Left ventricle myocardium inferior (tissue), 1 donor: ENCODE measurements around the gene ZNF561. TPM values are rescaled to one million over a fixed set of nuclear protein-coding genes. Genes with fewer than 3 reads are reported as not detected.
"Not testable (repeated sequence)": the region's sequence is repeated elsewhere in the genome, so short reads cannot be mapped to it uniquely, and the experiment has no call there.

ENCODE experiments used
- DNase-seq: peaks from one replicate; pipeline ENCODE4 v3.0.0-alpha.2; 2020
- H3K27ac ChIP-seq: fragments of 200-600 bp; replicated peaks from 2 replicates; pipeline ENCODE4 v1.8.0; 2021
- H3K27me3 ChIP-seq: fragments of 200-600 bp; 2 replicates; pipeline ENCODE4 v1.8.0; 2021; ENCODE audit warnings: low read depth
- H3K36me3 ChIP-seq: fragments of 200-600 bp; 2 replicates; pipeline ENCODE4 v1.8.0; 2021
- H3K4me1 ChIP-seq: fragments of 200-600 bp; 2 replicates; pipeline ENCODE4 v1.8.0; 2021
- H3K4me3 ChIP-seq: fragments of 200-600 bp; 2 replicates; pipeline ENCODE4 v1.8.0; 2021; ENCODE audit warnings: mild to moderate bottlenecking, moderate library complexity
- H3K9me3 ChIP-seq: fragments of 200-600 bp; replicated peaks from 2 replicates; pipeline ENCODE4 v1.8.0; 2021
- intact Hi-C: fragments of 100-400 bp; cut with micrococcal nuclease; formaldehyde crosslinking; loops from one replicate; pipeline ENCODE4 v1.11.0; 2022
- long read RNA-seq: library from polyadenylated mRNA; unstranded; transcript quantifications from one replicate; pipeline ENCODE4 v2.0.0, GENCODE V29; 2021
- total RNA-seq: library from RNA; stranded (reverse); fragmentation: NEBNext Ultra II Directional; extraction: Animal tissue kit (Norgen Biotek cat#: 25700); gene quantifications from one replicate; pipeline ENCODE4 v1.2.1, GENCODE V29; 2021
- TF ChIP-seq, protein P1 (sequence below): fragments of 200-600 bp; IDR thresholded peaks from 2 replicates; pipeline ENCODE4 v1.8.0; 2021; ENCODE audit warnings: antibody characterized with exemption, mild to moderate bottlenecking, borderline replicate concordance
- donor health status: DM: no; HTN: yes; CAD: no; lungs with severe emphysema.

The ZNF561 gene
- total RNA-seq: 17.8 TPM
- long read RNA-seq, partial matches to known transcripts: 2 of 6 reads
- long read RNA-seq, other reads (novel, unspliced or antisense): 4 of 6 reads

GRCh38 chr19:9621156-9622037 lies at the start of gene ZNF561:
ZNF561 (minus strand) TSS chr19:9621232; CDS start chr19:9619456, 1,776 bp downstream.
- Histone ChIP-seq H3K27ac (peak within 1 kb of the TSS; percentile 95), H3K4me3 (peak within 1 kb of the TSS; percentile 87), H3K27me3 (no peaks in the 10 kb centered on the region), H3K4me1 (peaks cover 36% of the 10 kb centered on the region), H3K36me3 (peaks cover 32% of the 10 kb centered on the region), H3K9me3 (no peaks in the 10 kb centered on the region)
- intact Hi-C loops: no loop called here
- TF ChIP-seq, protein P1, sequence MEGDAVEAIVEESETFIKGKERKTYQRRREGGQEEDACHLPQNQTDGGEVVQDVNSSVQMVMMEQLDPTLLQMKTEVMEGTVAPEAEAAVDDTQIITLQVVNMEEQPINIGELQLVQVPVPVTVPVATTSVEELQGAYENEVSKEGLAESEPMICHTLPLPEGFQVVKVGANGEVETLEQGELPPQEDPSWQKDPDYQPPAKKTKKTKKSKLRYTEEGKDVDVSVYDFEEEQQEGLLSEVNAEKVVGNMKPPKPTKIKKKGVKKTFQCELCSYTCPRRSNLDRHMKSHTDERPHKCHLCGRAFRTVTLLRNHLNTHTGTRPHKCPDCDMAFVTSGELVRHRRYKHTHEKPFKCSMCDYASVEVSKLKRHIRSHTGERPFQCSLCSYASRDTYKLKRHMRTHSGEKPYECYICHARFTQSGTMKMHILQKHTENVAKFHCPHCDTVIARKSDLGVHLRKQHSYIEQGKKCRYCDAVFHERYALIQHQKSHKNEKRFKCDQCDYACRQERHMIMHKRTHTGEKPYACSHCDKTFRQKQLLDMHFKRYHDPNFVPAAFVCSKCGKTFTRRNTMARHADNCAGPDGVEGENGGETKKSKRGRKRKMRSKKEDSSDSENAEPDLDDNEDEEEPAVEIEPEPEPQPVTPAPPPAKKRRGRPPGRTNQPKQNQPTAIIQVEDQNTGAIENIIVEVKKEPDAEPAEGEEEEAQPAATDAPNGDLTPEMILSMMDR: no peak
- DNase-seq: peak; percentile 86

DNA sequence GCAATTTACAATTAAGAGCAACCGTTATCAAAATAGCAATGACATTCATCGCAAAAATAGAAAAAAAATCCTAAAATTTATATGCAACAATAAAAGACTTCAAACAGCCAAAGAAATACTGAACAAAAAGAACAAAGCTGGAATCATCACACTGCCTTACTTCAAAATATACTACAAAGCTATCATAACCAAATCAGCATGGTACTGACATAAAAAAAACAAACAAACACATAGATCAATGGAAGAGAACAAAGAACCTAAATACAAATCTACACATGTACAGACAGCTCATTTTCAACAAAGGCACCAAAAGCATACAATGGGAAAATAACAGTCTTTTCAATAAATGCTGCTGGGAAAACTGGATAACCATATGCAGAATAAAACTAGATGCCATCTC lies 47.5 kb upstream of the ZNF561 start:
- intact Hi-C loops: no loop called here
- peaks cover 47% of the 10 kb centered on the region for H3K36me3 ChIP-seq

DNA sequence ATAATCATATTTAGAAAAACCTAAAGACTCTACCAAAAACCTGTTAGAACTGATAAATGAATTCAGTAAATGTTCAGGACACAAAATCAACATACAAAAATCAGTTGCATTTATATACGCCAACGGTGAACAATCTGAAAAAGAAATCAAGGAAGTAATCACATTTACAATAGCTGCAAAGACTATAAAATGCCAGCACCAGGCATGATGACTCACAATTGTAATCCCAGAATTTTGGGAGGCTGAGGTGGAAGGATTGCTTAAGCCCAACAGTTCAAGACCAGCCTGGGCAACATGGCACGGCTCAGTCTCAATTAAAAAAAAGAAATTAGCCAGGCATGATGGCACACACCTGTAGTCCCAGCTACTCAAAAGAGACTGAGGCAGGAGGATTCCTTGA lies 46.9 kb upstream of the ZNF561 start:
- H3K27ac ChIP-seq: no peak overlapping the region

More for the DNA sequence above, 47.5 kb upstream of the ZNF561 start:
- Histone ChIP-seq H3K4me1 (peaks cover 20% of the 10 kb centered on the region), H3K9me3 (peaks cover 62% of the 10 kb centered on the region), H3K27ac (no peak overlapping the region), H3K4me3 (no peak overlapping the region), H3K27me3 (no peaks in the 10 kb centered on the region)
- TF ChIP-seq, protein P1: no peak
- DNase-seq: no peak

GRCh38 chr19:9658769-9659168 lies 37.7 kb upstream of the ZNF561 start:
- Histone ChIP-seq H3K4me1 (peaks cover 23% of the 10 kb centered on the region), H3K36me3 (peaks cover 59% of the 10 kb centered on the region), H3K27ac (no peak overlapping the region), H3K27me3 (no peaks in the 10 kb centered on the region), H3K9me3 (peaks cover 8% of the 10 kb centered on the region), H3K4me3 (no peak overlapping the region)
- DNase-seq: no peak
- TF ChIP-seq, protein P1: no peak
- intact Hi-C loops: no loop called here

More for the DNA sequence above, 46.9 kb upstream of the ZNF561 start:
- Histone ChIP-seq H3K4me3 (no peak overlapping the region), H3K4me1 (peaks cover 15% of the 10 kb centered on the region), H3K27me3 (no peaks in the 10 kb centered on the region), H3K9me3 (peaks cover 56% of the 10 kb centered on the region), H3K36me3 (peaks cover 43% of the 10 kb centered on the region)
- intact Hi-C loops: no loop called here
- TF ChIP-seq, protein P1: no peak
- DNase-seq: no peak

DNA sequence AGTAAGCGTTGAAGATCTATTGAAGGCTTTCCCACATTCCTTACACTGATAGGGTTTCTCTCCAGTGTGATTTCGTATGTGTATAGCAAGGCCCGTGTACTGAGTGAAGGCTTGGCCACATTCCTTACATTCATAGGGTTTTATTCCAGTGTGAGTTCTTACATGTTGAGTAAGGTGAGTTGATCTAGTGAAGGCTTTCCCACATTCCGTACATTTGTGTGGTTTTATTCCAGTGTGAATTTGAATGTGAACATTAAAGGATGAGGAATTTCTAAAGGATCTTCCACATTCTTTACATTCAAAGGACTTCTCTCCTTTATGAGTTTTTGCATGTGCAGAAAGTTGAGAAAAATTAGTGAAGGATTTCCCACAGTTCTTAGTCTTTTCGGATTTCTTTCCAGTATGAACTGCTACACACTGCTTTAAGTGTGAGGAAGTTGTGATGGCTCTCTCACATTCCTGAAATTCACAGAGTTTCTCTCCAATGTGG lies 32.1 kb upstream of the ZNF561 start:
- H3K27ac ChIP-seq, H3K4me3 ChIP-seq, H3K4me1 ChIP-seq, H3K27me3 ChIP-seq, DNase-seq, intact Hi-C loops: not testable (repeated sequence)
- peaks cover 40% of the 10 kb centered on the region for H3K9me3 ChIP-seq
- H3K36me3 ChIP-seq: peaks cover 99% of the 10 kb centered on the region

GRCh38 chr19:9651464-9651863 lies 30.4 kb upstream of the ZNF561 start:
- intact Hi-C loops, H3K27ac ChIP-seq, DNase-seq, H3K4me3 ChIP-seq, H3K4me1 ChIP-seq, H3K27me3 ChIP-seq: not testable (repeated sequence)
- Histone ChIP-seq H3K36me3 (peaks cover 94% of the 10 kb centered on the region), H3K9me3 (peaks cover 40% of the 10 kb centered on the region)
